ENCODE measurements around the gene C18orf32. TPM values are rescaled to one million over a fixed set of nuclear protein-coding genes. Genes with fewer than 3 reads are reported as not detected.

The C18orf32 gene
- total and polyA plus RNA-seq, 10 of the 15 experiments (the other 5 are each of a cell fraction or from before 2014, with no cell fraction given): 11.5 to 67.0 (median 32.9) TPM

- SMC1A ChIA-PET (ENCODE audit: uncharacterized antibody, unreplicated experiment): interaction anchor here (1.4 kb wide), 1 partner anchor 9 kb away, joined by 3 read pairs; no protein-coding TSS in a partner anchor
- RAD21 ChIA-PET (ENCODE audit: unreplicated experiment): no interaction called here
- Histone ChIP-seq H4K20me1 (ENCODE audit: control insufficient read depth, insufficient read depth) (no peaks in the 10 kb centered on the region), H3K9me3 (replicated peaks; ENCODE audit: control insufficient read depth, insufficient read depth, low read length) (no peaks in the 10 kb centered on the region), H3K36me3 (ENCODE audit: control insufficient read depth in 2 of 2, insufficient read depth in 2 of 2, low read length in 1 of 2) (no peaks in the 10 kb centered on the region), H3K9ac (ENCODE audit: control insufficient read depth, insufficient read depth, low read length) (no peak overlapping the region), H3K4me3 (no peak overlapping the region), H3K27ac (ENCODE audit: control insufficient read depth, insufficient read depth) (no peak overlapping the region), H3K79me2 (ENCODE audit: control insufficient read depth, insufficient read depth, low read length) (no peaks in the 10 kb centered on the region; the same call in none of the 2 replicates), H3K27me3 (replicated peaks in 1 of 2; ENCODE audit: control insufficient read depth in 2 of 2, insufficient read depth in 2 of 2, low read length in 1 of 2) (no peaks in the 10 kb centered on the region), H2AFZ (ENCODE audit: control insufficient read depth, low read depth, low read length) (no peak overlapping the region), H3K4me2 (ENCODE audit: control insufficient read depth, insufficient read depth) (no peak overlapping the region), H3K4me1 (ENCODE audit: control insufficient read depth, insufficient read depth, low read length) (no peaks in the 10 kb centered on the region)
- TF ChIP-seq SREBF2 (IDR thresholded peaks at IDR 0.05; ENCODE audit: low read length) (no peak), PBX3 (IDR thresholded peaks at IDR 0.05; ENCODE audit: insufficient replicate concordance, low read depth, low read length) (no peak), IKZF2 (IDR thresholded peaks at IDR 0.05) (no peak), ZBTB40 (IDR thresholded peaks at IDR 0.05; ENCODE audit: borderline replicate concordance) (no peak)
- no TSS peak for BruUV-seq (replicated peaks)
- POLR2A ChIA-PET: no interaction called here
- WGBS (ENCODE audit: insufficient coverage, insufficient replicate concordance, low lambda C conversion rate, missing lambda C conversion rate): 96% methylated on average over 7 of the region's 7 CpGs
- intact Hi-C loops (cut with micrococcal nuclease; ENCODE audit: unreplicated experiment) (no loop called here), in situ Hi-C loops (cut with MboI) (no loop called here)
- FAIRE-seq (no peak), DNase-seq (ENCODE audit: low read depth, low spot score) (no peak), ATAC-seq (no peak)
- CTCF ChIA-PET: no interaction called here
Measured at GRCh38 chr18:49441338-49441938, 45.6 kb downstream of the C18orf32 start.

All from GM12878 (cell line).